Ovary (tissue), 3 donors: ENCODE results near the gene NEURL1B.

Experiments used
- EP300 ChIP-seq: sonication (generic); formaldehyde crosslinking; IDR thresholded peaks from one replicate; pipeline ENCODE4 v1.6.1; 2017; ENCODE audit warnings: antibody characterized with exemption
- POLR2A ChIP-seq: fragments of 450-650 bp; IDR thresholded peaks from one replicate; pipeline ENCODE4 v1.6.1; 2017; ENCODE audit warnings: antibody characterized with exemption, mild to moderate bottlenecking, moderate library complexity
- TF ChIP-seq, protein P1 (sequence below), 3 donors: fragments of 450-650 bp in 2 of 3; fragments of 200-600 bp in 1 of 3; IDR thresholded peaks; one replicate each; pipeline versions ENCODE4 v1.5.1 to v1.8.0; 2016 to 2022; ENCODE audit warnings: antibody characterized with exemption in 3 of 3, mild to moderate bottlenecking in 1 of 3
- donor health status: DM: no; HTN: no; CAD: no.

DNA sequence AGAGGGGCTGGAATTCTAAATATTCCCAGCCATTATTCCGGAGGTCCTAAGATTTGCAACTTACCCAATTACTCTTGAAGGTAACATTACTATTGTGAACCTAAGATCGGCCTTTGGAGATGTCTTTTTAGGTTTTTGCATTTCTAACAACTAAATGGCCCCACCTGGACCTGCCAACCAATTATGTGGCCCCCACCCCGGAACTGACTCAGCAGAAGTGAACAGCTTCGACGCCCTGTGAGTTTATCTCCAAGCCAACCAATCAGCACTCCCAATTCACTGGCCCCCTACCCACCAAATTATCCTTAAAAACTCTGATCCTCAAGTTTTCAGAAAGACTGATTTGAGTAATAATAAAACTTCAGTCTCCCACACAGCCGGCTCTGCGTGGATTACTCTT, 62.9 kb downstream of the NEURL1B start:
- TF ChIP-seq POLR2A (no peak), EP300 (no peak)
- TF ChIP-seq, protein P1, sequence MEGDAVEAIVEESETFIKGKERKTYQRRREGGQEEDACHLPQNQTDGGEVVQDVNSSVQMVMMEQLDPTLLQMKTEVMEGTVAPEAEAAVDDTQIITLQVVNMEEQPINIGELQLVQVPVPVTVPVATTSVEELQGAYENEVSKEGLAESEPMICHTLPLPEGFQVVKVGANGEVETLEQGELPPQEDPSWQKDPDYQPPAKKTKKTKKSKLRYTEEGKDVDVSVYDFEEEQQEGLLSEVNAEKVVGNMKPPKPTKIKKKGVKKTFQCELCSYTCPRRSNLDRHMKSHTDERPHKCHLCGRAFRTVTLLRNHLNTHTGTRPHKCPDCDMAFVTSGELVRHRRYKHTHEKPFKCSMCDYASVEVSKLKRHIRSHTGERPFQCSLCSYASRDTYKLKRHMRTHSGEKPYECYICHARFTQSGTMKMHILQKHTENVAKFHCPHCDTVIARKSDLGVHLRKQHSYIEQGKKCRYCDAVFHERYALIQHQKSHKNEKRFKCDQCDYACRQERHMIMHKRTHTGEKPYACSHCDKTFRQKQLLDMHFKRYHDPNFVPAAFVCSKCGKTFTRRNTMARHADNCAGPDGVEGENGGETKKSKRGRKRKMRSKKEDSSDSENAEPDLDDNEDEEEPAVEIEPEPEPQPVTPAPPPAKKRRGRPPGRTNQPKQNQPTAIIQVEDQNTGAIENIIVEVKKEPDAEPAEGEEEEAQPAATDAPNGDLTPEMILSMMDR (IDR thresholded peaks at IDR 0.05): no peak
